Activated CD4-positive, alpha-beta T cell treated with anti-CD3 and anti-CD28 coated beads, Interleukin-2, amount 50 U/mL, for 1 hour (primary cell): Measurements from ENCODE around the gene OR6T1.

Experiments used
- DNase-seq: peaks from one replicate; pipeline ENCODE4 v3.0.0-alpha.2; 2020

The OR6T1 gene, protein sequence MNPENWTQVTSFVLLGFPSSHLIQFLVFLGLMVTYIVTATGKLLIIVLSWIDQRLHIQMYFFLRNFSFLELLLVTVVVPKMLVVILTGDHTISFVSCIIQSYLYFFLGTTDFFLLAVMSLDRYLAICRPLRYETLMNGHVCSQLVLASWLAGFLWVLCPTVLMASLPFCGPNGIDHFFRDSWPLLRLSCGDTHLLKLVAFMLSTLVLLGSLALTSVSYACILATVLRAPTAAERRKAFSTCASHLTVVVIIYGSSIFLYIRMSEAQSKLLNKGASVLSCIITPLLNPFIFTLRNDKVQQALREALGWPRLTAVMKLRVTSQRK

DNA sequence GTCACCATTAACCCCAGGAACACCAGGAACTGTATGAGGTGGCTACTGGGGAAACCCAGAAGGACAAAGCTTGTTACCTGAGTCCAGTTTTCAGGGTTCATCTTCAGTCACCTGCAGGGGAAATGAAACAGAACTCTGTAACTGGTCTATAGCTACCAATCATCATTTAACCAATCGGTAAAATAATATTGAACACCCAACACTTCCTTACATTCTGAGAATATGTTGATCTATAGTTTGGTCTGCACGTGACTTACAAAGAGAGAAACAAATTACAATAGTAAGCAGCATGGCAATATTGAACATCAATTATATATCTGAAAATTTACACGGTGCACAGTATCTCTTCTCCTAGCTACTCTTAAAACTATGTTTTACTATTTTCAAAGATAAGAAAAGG, at the start of gene OR6T1:
OR6T1 (minus strand) TSS at position 101 of the 400 bp plus-strand sequence; CDS start at position 101, 0 bp downstream.
- no peak for DNase-seq

DNA sequence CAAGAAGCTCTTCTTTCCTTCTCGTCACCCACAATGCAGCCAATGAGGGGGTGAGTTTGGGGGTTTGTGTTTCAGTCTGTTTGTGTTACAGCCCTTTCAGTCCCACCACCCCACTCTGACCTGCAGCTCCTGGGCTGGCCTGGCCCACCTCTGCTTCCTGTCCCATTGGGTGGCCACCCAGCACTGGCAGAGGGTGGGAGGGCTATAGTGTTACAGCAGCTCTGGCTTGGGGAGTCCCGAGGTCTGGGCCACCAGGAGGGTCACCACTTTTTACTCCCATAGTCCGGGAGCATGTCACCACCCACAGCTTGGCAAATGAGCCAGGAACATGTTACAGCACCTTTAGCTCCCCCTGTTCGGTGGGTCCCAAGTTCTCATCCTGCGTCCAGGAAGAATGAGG, 35.7 kb upstream of the OR6T1 start:
- DNase-seq = no peak

DNA sequence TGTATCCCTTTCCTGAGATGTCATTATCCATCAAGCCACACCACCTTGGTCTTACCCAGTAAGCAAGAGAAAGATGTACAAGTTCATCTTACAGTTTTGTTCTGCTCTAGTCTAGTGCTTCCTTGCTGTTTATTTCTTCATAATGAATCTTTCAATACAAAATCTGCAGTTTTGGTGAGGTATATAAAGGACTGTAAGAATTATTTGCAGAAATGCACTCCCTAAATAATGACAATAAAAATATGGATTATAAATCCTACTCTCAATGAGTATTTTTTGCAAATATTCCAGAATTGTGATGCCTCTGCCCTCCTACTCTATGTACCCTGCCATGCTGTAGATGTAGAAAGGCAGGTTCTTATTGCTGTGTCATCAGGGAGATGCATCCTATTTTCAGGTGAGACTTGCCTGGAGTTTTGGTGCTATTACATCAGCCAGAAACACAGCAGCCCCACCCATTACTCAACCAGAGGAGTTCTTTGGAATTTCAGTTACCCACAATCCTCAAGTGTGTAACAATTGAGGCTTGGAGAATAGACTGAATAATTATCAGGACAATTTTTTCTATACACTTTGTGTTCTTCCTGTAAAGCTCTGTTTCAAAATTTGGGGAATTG, 34.2 kb upstream of the OR6T1 start, which contains the start of gene OR10S1:
OR10S1 (minus strand) TSS at position 51 of the 617 bp plus-strand sequence. CDS start 117 bp downstream, outside the sequence.
- DNase-seq = no peak

DNA sequence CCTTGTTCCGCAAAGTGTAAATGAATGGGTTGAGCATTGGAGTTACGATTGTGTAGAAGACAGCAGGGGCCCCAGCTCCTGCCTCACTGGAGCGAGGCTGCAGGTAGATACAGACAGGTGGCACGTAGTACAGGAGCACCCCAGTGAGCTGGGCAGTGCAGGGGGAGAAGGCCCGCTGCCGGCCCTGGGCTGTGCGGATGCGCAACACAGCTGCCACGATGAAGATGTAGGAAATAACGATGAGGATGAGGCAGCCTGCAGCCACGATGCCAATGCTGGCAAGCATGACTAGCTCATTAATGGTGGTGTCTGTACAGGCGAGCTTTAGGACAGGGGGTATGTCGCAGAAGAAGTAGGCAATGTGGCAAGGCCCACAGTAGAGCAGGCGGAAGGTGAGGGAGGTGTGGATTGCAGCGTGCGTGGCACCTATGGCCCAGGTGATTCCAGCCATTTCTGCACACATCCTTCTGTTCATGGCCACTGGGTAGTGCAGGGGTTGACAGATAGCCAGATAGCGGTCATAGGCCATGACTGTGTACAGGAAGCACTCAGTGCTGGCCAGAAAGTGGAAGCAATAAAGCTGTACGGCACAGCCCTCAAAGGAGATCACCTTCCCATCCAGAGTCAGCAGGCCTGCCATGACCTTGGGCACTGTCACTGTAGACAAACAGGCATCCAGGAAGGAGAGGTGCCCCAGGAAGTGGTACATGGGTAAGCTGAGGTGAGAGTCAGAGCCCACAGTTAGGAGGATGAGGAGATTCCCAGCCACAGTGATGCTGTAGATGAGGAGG, 33.3 kb upstream of the OR6T1 start:
- DNase-seq = no peak

DNA sequence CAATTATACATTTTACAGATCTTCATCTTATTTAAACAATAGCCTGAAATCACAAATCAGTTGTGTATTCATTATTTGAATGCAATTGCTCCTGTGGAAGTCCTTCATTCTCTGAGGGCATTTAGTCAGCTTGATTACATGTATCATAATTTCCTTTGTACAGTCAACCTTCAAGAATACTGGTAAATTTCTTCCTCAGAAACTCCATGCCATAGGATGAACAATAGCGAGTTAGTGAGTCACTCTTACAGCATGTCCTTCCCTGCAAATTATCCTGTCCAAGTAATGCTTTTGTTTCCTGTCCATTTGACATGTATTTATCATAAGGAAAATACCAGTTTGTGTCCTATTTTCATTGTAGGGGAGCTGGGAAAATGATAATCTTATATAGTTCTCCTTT, 30.2 kb upstream of the OR6T1 start:
- DNase-seq = no peak

DNA sequence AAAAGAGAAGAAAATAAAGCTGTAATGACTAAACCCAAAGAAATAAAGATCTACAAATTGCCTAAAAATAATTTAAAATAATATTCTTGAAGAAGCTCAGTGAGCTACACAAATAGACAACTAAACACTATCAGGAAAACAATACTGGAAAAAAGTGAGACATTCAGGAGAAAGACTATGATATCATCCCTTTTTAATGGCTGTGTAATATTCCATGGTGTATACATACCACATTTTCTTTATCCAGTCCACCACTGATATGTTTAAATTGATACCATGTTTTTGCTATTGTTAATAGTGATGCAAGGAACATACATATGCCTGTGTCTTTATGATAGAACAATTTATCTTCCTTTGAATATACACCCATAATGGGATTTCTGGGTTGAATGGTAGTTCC, 13.1 kb upstream of the OR6T1 start:
- DNase-seq = no peak

DNA sequence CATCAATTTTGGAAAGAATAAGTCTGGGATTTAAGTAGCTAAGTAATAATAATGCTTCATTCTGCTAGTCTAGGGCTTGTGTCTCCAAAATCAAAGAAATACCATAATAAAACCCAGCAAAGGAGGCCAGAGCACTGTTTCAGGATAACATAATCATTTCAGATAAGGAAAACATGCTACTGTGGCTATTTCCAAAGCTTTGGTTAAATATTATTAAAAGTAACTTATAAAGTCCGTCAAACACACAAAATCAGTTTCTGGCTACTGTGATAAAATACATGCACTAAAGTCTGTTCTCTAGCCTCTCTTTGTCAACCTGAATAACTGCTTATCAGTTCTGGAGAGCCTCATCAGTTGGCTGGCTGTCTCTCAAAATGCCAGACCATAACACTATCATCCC, 1.5 kb upstream of the OR6T1 start:
- DNase-seq = no peak

DNA sequence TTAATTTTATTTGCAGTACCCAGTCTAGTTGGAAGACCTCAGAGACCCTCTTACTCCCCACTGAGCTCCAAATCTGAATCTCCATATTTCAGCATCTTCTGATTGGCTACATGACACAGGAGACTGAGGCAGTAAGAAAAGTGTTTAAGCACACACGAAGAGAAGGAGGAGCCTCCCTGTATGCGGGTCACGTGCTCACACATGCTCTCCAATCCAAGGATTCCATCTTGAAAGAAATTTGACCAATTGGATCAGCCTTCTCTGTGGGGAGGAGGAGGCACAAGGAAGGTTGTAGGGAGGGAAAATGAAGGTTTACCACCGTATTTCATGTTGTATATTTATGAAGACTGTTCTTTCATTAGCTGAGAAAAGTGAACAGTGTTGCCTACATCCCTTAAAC, 1.2 kb downstream of the OR6T1 start:
- no peak for DNase-seq

DNA sequence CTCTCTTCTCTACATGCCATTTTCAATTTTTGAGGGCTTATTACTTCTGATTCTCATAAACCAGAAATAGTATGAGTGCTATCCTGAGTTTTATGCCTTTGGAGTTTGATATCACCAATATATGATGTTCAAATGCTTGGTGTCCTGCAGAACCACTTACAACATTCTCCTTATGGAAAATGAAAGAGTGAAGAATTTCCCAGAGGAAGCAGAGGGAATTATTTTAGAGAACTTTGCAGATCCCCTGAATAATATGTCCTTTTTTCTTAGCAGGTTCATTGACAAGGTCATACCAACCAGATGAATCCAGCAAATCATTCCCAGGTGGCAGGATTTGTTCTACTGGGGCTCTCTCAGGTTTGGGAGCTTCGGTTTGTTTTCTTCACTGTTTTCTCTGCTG, 4.3 kb downstream of the OR6T1 start, which contains the start of gene OR4D5:
OR4D5 (plus strand) TSS at position 301 of the 400 bp plus-strand sequence; CDS start at position 301, 0 bp downstream.
- no peak for DNase-seq

DNA sequence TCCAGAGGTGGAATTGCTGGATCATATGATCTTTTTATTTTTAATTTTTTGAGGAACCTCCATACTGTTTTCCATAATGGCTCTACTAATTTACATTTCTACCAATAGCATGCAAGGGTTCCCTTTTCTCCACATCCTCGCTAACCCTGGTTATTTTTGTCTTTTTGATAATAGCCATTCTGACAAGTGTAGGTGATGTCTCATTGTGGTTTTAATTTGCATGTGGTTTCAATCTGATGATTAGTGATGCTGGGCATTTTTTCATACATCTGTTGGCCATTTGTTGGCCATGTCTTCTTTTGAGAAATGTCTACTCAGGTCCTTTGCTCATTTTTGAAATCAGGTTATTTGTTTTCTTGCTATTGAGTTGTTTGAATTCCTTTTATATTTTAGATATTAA, 19.6 kb downstream of the OR6T1 start:
- DNase-seq = no peak

DNA sequence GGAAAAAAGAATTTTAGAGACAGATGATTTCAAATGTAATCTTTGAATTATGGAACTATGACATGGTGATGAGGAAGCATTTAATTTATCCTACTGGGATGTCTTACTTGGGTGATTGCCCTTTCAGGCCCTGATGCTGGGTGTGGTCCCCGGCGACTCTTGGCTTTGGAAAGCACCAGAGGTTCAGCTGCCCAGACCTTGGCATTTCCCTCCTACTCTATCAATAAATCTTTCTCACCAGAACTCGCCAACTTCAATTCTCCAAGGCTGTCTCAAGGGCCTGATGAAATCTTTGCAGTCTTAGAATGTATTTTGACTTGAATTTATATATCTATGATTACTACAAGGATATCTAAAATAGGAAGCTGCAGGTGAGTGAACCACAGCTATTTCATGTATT, 22.7 kb downstream of the OR6T1 start:
- DNase-seq = no peak

DNA sequence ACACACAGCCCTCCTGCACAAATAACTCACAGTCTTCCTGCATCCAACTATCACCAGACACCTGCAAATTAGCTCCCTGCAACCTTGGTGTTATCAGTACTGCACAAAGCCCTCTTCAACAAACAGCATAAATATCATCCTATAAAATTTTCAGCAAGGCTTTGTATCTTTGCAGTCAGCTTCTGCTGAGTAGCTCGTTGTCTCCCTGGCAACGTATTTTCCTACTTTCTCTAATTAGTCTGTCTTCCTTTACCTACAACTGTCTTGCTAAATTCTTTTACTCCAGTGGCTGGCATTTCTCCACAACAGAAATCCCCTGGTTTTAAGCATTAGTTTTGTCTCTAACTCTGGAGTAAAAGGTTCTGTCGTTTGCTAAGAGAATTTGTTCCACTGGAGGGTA, 37.8 kb downstream of the OR6T1 start:
- DNase-seq = no peak

DNA sequence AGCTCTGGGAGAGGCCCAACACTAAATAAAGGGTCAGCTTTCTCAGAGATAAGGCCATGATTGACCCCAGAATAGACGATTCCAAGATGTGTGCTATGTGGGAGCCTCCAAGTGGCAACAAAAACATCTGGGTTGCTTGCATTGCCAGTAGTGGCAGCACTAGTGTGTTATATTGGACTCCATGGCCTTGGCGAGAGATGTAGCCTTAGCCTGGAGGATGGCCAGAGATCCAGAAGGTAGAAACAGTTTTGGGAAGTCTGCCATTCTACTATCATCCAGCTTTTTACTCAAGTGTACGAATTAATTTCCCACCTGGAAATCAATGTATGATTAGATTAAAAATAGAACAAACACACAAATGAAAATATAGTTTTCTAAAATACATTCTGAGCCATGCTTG, 38.7 kb downstream of the OR6T1 start:
- no peak for DNase-seq

DNA sequence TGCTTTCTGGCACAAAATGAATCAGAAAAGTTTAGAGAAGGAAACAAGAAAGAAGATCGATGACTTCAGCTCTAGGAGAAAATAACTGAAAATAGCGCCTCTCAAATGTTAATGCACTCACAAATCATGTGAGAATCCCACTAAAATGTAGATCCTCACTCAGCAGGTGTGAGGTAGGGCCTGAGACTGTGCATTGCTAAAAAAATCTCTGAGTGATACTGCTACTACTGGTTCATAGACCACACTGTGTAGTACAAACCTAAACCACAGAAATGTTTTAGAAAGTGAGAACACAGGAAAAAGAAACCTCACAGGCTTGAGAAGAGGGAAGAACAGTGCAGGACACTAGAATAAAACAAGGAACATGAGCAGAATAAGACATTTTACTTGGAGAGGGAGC, 39.7 kb downstream of the OR6T1 start:
- DNase-seq = no peak

DNA sequence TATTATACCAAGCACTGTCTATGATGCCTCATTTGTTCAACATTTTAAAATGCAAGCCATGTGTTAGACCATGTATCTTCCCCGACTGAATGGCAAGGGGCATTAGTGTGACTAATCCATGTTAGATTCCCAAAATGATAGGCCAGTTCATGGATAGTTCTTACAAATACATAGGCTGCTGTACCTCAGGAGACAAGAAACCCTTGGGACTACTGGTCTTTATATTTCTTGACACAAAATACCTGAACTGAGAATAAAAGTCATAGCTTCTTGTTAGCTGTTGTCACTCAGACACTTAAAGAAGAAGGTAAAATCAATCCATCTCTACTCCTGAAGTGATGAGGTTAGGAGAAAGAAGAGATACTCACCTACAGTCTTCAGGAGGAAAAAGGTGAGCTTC, 41.8 kb downstream of the OR6T1 start, which contains the start of gene OR8D4:
OR8D4 (plus strand) TSS at position 301 of the 400 bp plus-strand sequence. CDS start 4,265 bp downstream, outside the sequence.
- DNase-seq = no peak

DNA sequence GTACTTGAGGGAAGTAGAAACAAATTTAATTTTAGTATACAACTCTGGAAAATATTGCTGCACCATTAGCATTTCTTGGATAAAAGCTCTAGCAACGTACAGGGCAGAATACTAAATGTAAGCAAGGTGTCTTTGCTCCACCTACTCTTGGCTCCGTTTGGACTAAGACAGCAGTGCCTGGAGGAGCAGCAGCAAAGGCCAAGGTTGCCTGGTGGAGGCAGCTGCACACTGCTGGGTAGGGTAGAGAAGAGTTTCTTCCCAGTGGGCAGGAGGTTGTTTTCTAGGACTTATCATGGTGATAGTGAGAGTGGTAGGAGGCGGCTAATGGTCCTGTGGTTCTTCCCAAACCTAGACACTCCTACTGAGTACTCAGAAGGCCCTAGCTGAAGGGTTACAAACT, 43.8 kb downstream of the OR6T1 start:
- no peak for DNase-seq
